ENCODE data around the gene SART1.
"Not testable (repeated sequence)": the region's sequence is repeated elsewhere in the genome, so short reads cannot be mapped to it uniquely, and the experiment has no call there.

Gene SART1

DNA sequence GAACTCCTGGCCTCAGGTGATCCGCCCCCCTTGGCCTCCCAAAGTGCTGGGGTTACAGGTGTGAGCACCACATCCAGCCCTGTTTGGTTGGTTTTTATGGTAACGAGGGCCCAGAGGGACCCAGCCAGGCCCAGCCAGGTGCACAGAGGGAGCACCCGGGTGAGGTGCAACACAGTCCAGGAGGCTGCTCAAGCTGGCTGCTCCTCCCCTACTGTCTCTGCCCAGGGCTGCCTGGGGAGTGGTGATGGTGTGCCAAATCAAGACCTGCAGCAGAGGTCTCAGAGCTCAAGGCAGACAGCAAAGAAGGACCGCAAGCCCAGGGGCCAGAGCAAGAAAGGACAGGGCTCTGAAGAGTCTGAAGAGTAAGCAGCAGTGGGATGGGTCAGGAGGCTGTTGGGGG, 14.9 kb upstream of the SART1 start:
- no peak overlapping the region for H3K4me3 ChIP-seq (ENCODE audit: low read depth, low read length)
- DNase-seq (ENCODE audit: low read depth): no peak
- TF ChIP-seq CTCF (IDR thresholded peaks at IDR 0.05; ENCODE audit: low read depth, low read length) (no peak), MYC (IDR thresholded peaks at IDR 0.05; ENCODE audit: low read depth, low read length) (no peak), POLR2A (IDR thresholded peaks at IDR 0.05; ENCODE audit: extremely low read depth, insufficient read length) (no peak)
- TF ChIP-seq, protein P1, sequence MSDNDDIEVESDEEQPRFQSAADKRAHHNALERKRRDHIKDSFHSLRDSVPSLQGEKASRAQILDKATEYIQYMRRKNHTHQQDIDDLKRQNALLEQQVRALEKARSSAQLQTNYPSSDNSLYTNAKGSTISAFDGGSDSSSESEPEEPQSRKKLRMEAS (IDR thresholded peaks at IDR 0.05; ENCODE audit: low read depth, low read length): no peak

GRCh38 chr11:65947133-65947532, 14.4 kb upstream of the SART1 start:
- no peak for DNase-seq (ENCODE audit: low read depth)
- H3K4me3 ChIP-seq (ENCODE audit: low read depth, low read length): no peak overlapping the region
- TF ChIP-seq MYC (IDR thresholded peaks at IDR 0.05; ENCODE audit: low read depth, low read length) (no peak), CTCF (IDR thresholded peaks at IDR 0.05; ENCODE audit: low read depth, low read length) (no peak), POLR2A (IDR thresholded peaks at IDR 0.05; ENCODE audit: extremely low read depth, insufficient read length) (no peak)
- TF ChIP-seq, protein P1 (IDR thresholded peaks at IDR 0.05; ENCODE audit: low read depth, low read length): no peak

GRCh38 chr11:65947603-65948125, 13.9 kb upstream of the SART1 start:
- no peak for DNase-seq (ENCODE audit: low read depth)
- no peak overlapping the region for H3K4me3 ChIP-seq (ENCODE audit: low read depth, low read length)
- TF ChIP-seq CTCF (IDR thresholded peaks at IDR 0.05; ENCODE audit: low read depth, low read length) (no peak), MYC (IDR thresholded peaks at IDR 0.05; ENCODE audit: low read depth, low read length) (no peak), POLR2A (IDR thresholded peaks at IDR 0.05; ENCODE audit: extremely low read depth, insufficient read length) (no peak)
- TF ChIP-seq, protein P1 (IDR thresholded peaks at IDR 0.05; ENCODE audit: low read depth, low read length): no peak

- DNase-seq (ENCODE audit: low read depth); H3K4me3 ChIP-seq (ENCODE audit: low read depth, low read length): not testable (repeated sequence)
Observed at GRCh38 chr11:65950711-65951110, 10.8 kb upstream of the SART1 start.

- H3K4me3 ChIP-seq (ENCODE audit: low read depth, low read length); DNase-seq (ENCODE audit: low read depth): not testable (repeated sequence)
Observed at GRCh38 chr11:65951641-65952040, 9.9 kb upstream of the SART1 start.

GRCh38 chr11:65952052-65952521, 9.4 kb upstream of the SART1 start:
- TF ChIP-seq CTCF (IDR thresholded peaks at IDR 0.05; ENCODE audit: low read depth, low read length) (no peak), POLR2A (IDR thresholded peaks at IDR 0.05; ENCODE audit: extremely low read depth, insufficient read length) (no peak), MYC (IDR thresholded peaks at IDR 0.05; ENCODE audit: low read depth, low read length) (no peak)
- TF ChIP-seq, protein P1 (IDR thresholded peaks at IDR 0.05; ENCODE audit: low read depth, low read length): no peak
- no peak overlapping the region for H3K4me3 ChIP-seq (ENCODE audit: low read depth, low read length)
- no peak for DNase-seq (ENCODE audit: low read depth)

GRCh38 chr11:65953471-65953870, 8.1 kb upstream of the SART1 start:
- DNase-seq (ENCODE audit: low read depth): no peak
- TF ChIP-seq MYC (IDR thresholded peaks at IDR 0.05; ENCODE audit: low read depth, low read length): no peak
- TF ChIP-seq, protein P1 (IDR thresholded peaks at IDR 0.05; ENCODE audit: low read depth, low read length): no peak
- no peak for TF ChIP-seq CTCF (IDR thresholded peaks at IDR 0.05; ENCODE audit: low read depth, low read length)
- no peak for TF ChIP-seq POLR2A (IDR thresholded peaks at IDR 0.05; ENCODE audit: extremely low read depth, insufficient read length)
- no peak overlapping the region for H3K4me3 ChIP-seq (ENCODE audit: low read depth, low read length)

Data from NB4 (cell line).